GM20000 (cell line): Measurements from ENCODE around the gene ARMC9.

Source experiments
- DNase-seq: peaks from one replicate; pipeline ENCODE4 v3.0.0; 2012; ENCODE audit warnings: low spot score
- TF ChIP-seq, protein P1 (sequence below): IDR thresholded peaks from 2 replicates; pipeline ENCODE4 v1.5.1; 2012; ENCODE audit warnings: mild to moderate bottlenecking, control low read depth; ENCODE audit errors: extremely low read depth, missing control alignments

Gene ARMC9

DNA sequence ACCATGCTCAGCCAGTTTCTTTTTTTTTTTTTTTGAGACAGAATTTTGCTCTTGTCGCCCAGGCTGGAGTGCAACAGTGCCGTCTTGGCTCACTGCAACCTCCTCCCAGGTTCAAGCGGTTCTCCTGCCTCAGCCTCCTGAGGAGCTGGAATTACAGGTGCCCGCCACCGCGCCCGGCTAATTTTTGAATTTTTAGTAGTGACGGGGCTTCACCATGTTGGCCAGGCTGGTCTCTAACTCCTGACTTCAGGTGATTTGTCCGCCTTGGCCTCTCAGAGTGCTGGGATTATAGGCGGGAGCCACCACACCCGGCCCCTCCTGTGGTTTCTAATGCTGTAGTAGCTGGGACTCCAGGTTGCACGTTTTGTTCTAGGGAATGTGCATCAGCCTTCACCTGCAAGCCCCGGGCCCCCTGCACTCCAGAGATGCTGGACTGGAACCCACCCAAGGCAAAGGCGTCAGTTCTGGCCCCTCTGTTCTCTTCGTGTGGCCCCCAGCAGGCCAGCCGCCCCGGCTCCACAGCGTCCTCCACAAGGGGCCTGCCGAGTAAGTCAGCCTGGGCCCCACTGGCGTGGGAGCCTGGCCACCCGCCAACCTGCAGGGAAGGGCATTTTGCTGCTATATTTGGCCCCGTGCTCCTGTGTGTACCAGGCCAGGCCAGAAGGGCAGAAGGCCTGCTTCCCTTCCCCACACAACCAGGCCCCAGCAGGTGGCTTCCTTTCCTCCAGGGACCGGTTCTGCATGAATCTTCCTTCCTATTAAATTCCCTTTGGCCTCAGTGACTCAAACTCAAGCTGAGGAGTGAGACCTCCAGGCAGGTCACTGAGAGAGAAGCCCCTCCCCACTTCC lies 171.4 kb downstream of the ARMC9 start:
- TF ChIP-seq, protein P1, sequence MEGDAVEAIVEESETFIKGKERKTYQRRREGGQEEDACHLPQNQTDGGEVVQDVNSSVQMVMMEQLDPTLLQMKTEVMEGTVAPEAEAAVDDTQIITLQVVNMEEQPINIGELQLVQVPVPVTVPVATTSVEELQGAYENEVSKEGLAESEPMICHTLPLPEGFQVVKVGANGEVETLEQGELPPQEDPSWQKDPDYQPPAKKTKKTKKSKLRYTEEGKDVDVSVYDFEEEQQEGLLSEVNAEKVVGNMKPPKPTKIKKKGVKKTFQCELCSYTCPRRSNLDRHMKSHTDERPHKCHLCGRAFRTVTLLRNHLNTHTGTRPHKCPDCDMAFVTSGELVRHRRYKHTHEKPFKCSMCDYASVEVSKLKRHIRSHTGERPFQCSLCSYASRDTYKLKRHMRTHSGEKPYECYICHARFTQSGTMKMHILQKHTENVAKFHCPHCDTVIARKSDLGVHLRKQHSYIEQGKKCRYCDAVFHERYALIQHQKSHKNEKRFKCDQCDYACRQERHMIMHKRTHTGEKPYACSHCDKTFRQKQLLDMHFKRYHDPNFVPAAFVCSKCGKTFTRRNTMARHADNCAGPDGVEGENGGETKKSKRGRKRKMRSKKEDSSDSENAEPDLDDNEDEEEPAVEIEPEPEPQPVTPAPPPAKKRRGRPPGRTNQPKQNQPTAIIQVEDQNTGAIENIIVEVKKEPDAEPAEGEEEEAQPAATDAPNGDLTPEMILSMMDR: no peak
- no peak for DNase-seq

GRCh38 chr2:231370429-231370748 lies 172.0 kb downstream of the ARMC9 start:
- no peak for DNase-seq
- TF ChIP-seq, protein P1: no peak

- TF ChIP-seq, protein P1: no peak
These were observed 172.5 kb downstream of the ARMC9 start for GRCh38 chr2:231370749-231371429.

GRCh38 chr2:231371430-231372054 lies 173.1 kb downstream of the ARMC9 start:
- no peak for DNase-seq
- TF ChIP-seq, protein P1: no peak

More at GRCh38 chr2:231370749-231371429, 172.5 kb downstream of the ARMC9 start:
- DNase-seq: no peak

DNA sequence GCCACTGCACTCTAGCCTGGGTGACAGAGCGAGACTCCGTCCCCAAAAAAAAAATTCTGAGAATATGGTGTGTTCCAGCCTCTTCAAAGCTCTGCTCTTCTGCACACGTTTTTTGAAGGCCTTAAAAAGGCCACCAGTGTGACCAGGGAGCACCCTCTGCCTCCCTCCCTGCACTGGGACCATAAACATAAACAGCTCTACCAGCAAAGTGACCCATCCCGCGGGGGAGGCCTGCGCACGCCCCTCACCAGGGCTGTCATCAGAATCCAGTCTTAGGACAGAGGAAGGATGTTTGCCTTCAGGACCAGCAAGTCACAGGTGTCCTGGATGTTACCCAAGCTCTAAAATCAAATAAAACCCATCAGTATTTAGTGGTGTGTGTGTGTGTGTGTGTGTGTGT lies 173.9 kb downstream of the ARMC9 start:
- DNase-seq: no peak
- TF ChIP-seq, protein P1: no peak

GRCh38 chr2:231373184-231373583 lies 174.8 kb downstream of the ARMC9 start:
- no peak for DNase-seq
- TF ChIP-seq, protein P1: no peak
